ENCODE measurements around the gene NTSR1.

DNA sequence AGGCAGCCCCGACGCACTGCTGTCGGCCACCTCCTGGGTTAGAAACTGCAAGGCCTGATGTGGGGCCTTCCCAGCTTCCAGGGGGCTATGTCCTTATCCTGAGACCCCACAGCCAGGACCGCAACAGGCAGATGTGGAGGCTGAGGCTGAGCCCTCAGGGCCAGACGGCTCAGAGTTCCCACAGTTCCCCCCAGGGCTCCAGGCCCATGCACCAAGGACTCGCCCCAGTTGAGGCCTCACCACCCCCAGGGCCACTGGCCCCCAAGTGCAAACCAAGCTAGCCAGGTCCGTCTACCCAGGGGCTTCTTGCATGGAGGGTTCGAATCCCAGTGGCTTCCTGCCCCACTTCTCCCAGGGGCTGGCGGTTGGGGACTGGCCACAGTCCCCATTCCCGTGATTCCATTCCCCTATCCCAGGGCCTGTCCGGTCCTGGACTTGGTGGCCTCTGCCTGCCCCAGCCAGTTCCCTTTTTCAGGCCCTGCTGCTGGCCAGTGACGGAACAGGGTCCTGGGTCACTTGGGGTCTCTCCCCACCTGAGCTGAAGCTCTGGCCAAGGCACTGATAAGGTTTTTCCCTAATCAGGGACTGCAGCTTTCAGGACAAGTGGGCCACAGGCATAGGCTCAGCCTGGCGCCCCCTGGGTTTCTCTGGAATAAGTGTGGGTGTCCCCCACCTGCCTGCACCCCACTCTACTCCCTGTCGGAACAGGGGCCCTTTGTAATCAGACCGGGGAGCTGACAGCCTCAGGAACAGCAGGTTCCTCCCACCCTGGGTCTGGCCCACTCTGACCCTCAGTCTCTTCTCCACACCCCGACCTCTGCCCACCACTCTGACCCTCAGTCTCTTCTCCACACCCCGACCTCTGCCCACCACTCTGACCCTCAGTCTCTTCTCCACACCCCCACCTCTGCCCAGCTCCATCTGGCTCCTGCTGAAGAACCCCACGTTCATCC, 44.3 kb upstream of the NTSR1 start:
- TF ChIP-seq, protein P1, sequence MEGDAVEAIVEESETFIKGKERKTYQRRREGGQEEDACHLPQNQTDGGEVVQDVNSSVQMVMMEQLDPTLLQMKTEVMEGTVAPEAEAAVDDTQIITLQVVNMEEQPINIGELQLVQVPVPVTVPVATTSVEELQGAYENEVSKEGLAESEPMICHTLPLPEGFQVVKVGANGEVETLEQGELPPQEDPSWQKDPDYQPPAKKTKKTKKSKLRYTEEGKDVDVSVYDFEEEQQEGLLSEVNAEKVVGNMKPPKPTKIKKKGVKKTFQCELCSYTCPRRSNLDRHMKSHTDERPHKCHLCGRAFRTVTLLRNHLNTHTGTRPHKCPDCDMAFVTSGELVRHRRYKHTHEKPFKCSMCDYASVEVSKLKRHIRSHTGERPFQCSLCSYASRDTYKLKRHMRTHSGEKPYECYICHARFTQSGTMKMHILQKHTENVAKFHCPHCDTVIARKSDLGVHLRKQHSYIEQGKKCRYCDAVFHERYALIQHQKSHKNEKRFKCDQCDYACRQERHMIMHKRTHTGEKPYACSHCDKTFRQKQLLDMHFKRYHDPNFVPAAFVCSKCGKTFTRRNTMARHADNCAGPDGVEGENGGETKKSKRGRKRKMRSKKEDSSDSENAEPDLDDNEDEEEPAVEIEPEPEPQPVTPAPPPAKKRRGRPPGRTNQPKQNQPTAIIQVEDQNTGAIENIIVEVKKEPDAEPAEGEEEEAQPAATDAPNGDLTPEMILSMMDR (IDR thresholded peaks at IDR 0.05): no peak
- TF ChIP-seq POLR2A (IDR thresholded peaks at IDR 0.05): no peak
